K562 (cell line): ENCODE measurements around the gene LMAN2. TPM values are rescaled to one million over a fixed set of nuclear protein-coding genes. Genes with fewer than 3 reads are reported as not detected.

Experiments
- ATAC-seq: fragments of 200-7000 bp; cut with Tn5 transposase; 3 replicates; pipeline ENCODE4 v1.9.1; 2020; ENCODE audit warnings: moderate library complexity
- BruUV-seq: library from RNA; stranded (reverse); fragments of 400-500 nt; replicated peaks from 2 replicates; lab custom pipeline; 2021; lab: Mats Ljungman, UMichigan
- CTCF ChIA-PET: fragments of 300-600 bp; formaldehyde crosslinking; extraction: SDS; loops from one replicate; lab custom pipeline; 2021; ENCODE audit warnings: low intra/inter-chr PET ratio; lab: Yijun Ruan, JAX
- POLR2A ChIA-PET: fragments of 300-600, 350-650 bp; sonication (Branson Sonifier 250); formaldehyde crosslinking; extraction: SDS; loops from one replicate; lab custom pipeline; 2021; ENCODE audit warnings: antibody characterized with exemption, inconsistent platforms; lab: Yijun Ruan, JAX
- DNase-seq, 4 experiments: peaks; one replicate each; pipeline versions ENCODE4 v3.0.0 to v3.0.0-alpha.2; 2011 to 2018; ENCODE audit warnings: low spot score in 3 of 4, mixed read lengths in 3 of 4; ENCODE audit errors: extremely low read depth in 1 of 4
- FAIRE-seq: peaks from 2 replicates; lab custom pipeline; 2011; peaks lifted over from hg19 to GRCh38; lab: Jason Lieb, UNC
- H2AFZ ChIP-seq: 2 replicates; pipeline ENCODE4 v1.6.0; 2011; ENCODE audit warnings: low read depth, low read length, control low read depth, inconsistent platforms
- H3K27ac ChIP-seq: fragments of 200-600 bp; 3 replicates; pipeline ENCODE4 v1.8.0; 2011; ENCODE audit warnings: low read depth, mild to moderate bottlenecking, control low read depth, inconsistent platforms, low read length, moderate library complexity, mixed read lengths; ENCODE audit errors: extremely low read depth
- H3K27me3 ChIP-seq, 2 experiments: fragments of 300-600 bp in 1 of 2; 2 replicates in 1 of 2; 3 replicates in 1 of 2; pipeline versions ENCODE4 v1.6.0 to v1.8.0; 2011; ENCODE audit warnings: inconsistent platforms in 2 of 2, low read length in 2 of 2, mild to moderate bottlenecking in 1 of 2, mixed read lengths in 1 of 2, moderate library complexity in 1 of 2; ENCODE audit not compliant: control insufficient read depth in 2 of 2, insufficient read depth in 2 of 2
- H3K36me3 ChIP-seq: fragments of 300-600 bp; 3 replicates; pipeline ENCODE4 v1.8.0; 2011; ENCODE audit warnings: mild to moderate bottlenecking, low read length, inconsistent platforms; ENCODE audit not compliant: control insufficient read depth, insufficient read depth
- H3K4me1 ChIP-seq, 2 experiments: fragments of 200-600 bp in 1 of 2; replicated peaks in 1 of 2; 2 replicates in 1 of 2; 3 replicates in 1 of 2; pipeline versions ENCODE4 v1.5.1 to v1.8.0; 2011; ENCODE audit warnings: inconsistent platforms in 2 of 2, low read length in 2 of 2, mild to moderate bottlenecking in 1 of 2, mixed read lengths in 1 of 2, moderate library complexity in 1 of 2; ENCODE audit not compliant: control insufficient read depth in 2 of 2, insufficient read depth in 2 of 2
- H3K4me2 ChIP-seq: 2 replicates; pipeline ENCODE4 v1.6.1; 2011; ENCODE audit warnings: low read length, control low read depth, inconsistent platforms, mixed read lengths; ENCODE audit not compliant: insufficient read depth
- H3K4me3 ChIP-seq: fragments of 200-600 bp; sonication (generic), shearing (Covaris generic); 2 replicates; pipeline ENCODE4 v1.5.1; 2016; ENCODE audit warnings: control low read depth, inconsistent platforms
- H3K79me2 ChIP-seq: fragments of 200-600 bp; 3 replicates; pipeline ENCODE4 v1.8.0; 2011; ENCODE audit warnings: low read length, inconsistent platforms; ENCODE audit not compliant: control insufficient read depth, insufficient read depth
- H3K9ac ChIP-seq, 2 experiments: 2 replicates each; pipeline versions ENCODE4 v1.6.0 to v1.6.1; 2011; ENCODE audit warnings: low read depth in 2 of 2, low read length in 2 of 2, control low read depth in 1 of 2, inconsistent platforms in 1 of 2, mild to moderate bottlenecking in 1 of 2, mixed read lengths in 1 of 2; ENCODE audit not compliant: insufficient read depth in 1 of 2
- H3K9me1 ChIP-seq: one replicate; pipeline ENCODE4 v1.6.0; 2011; ENCODE audit warnings: inconsistent platforms, mild to moderate bottlenecking, low read length, moderate library complexity; ENCODE audit not compliant: control insufficient read depth, insufficient read depth
- H3K9me3 ChIP-seq: replicated peaks from 2 replicates; pipeline ENCODE4 v1.5.1; 2011; ENCODE audit warnings: low read depth, low read length, inconsistent platforms; ENCODE audit not compliant: control insufficient read depth, insufficient read depth
- H4K20me1 ChIP-seq: replicated peaks from 2 replicates; pipeline ENCODE4 v1.6.1; 2011; ENCODE audit warnings: low read length, inconsistent platforms, mixed read lengths; ENCODE audit not compliant: control insufficient read depth, insufficient read depth
- CBX1 ChIP-seq: sonication (generic); IDR thresholded peaks from 2 replicates; pipeline ENCODE4 v1.6.1; 2016; ENCODE audit warnings: antibody characterized with exemption, low read depth, mild to moderate bottlenecking
- CHD2 ChIP-seq: IDR thresholded peaks from 2 replicates; pipeline ENCODE4 v1.6.1; 2011; ENCODE audit warnings: low read depth, low read length
- CTBP1 ChIP-seq: fragments of 450-650 bp; IDR thresholded peaks from 2 replicates; pipeline ENCODE4 v1.6.1; 2016; ENCODE audit warnings: borderline replicate concordance
- ESRRA ChIP-seq: fragments of 450-650 bp; IDR thresholded peaks from 2 replicates; pipeline ENCODE4 v1.6.1; 2014; ENCODE audit warnings: low read depth, mild to moderate bottlenecking, moderate library complexity, borderline replicate concordance
- KHSRP ChIP-seq: fragments of 450-650 bp; IDR thresholded peaks from 2 replicates; pipeline ENCODE4 v1.6.1; 2017
- NFRKB ChIP-seq: fragments of 450-650 bp; IDR thresholded peaks from 2 replicates; pipeline ENCODE4 v1.6.1; 2016; ENCODE audit warnings: low read depth
- NR1H2 ChIP-seq: sonication (generic); formaldehyde crosslinking; IDR thresholded peaks from 2 replicates; pipeline ENCODE4 v1.4.0; 2020; ENCODE audit warnings: mild to moderate bottlenecking, missing genetic modification reagents
- U2AF2 ChIP-seq: fragments of 200-400 bp; formaldehyde crosslinking; optimal IDR thresholded peaks from 2 replicates; pipeline ENCODE3; 2017; ENCODE audit warnings: low read depth, mild to moderate bottlenecking, low read length
- ZFP36 ChIP-seq: fragments of 150-350 bp; IDR thresholded peaks from 2 replicates; pipeline ENCODE4 v1.6.1; 2018; ENCODE audit warnings: low read length, low read depth; ENCODE audit not compliant: partially characterized antibody
- ZNF165 ChIP-seq: fragments of 250-450 bp; sonication (Bioruptor Pico); IDR thresholded peaks from 2 replicates; pipeline ENCODE4 v1.4.0; 2020; ENCODE audit warnings: borderline replicate concordance
- WGBS: fragments of 100-300 bp; shearing (Covaris generic); methylation state at CpG from one replicate; pipeline ENCODE4 v1.1.6; 2016; ENCODE audit warnings: low coverage, mixed read lengths; ENCODE audit not compliant: insufficient coverage; ENCODE audit errors: missing lambda C conversion rate; 5-methylcytosine and 5-hydroxymethylcytosine counted together
- in situ Hi-C: fragments of 300-500 bp; cut with MboI; formaldehyde crosslinking; loops from 4 replicates; pipeline ENCODE4 v1.15.0; 2018; ENCODE audit warnings: inconsistent platforms, mixed read lengths
- intact Hi-C: fragments of 100-400 bp; cut with micrococcal nuclease; formaldehyde crosslinking; loops from 2 replicates; pipeline ENCODE4 v1.14.2; 2022
- polyA plus RNA-seq, 8 experiments: library from polyadenylated mRNA; depleted of rRNA in 4 of 8; stranded (reverse) in 5 of 8; unstranded in 3 of 8; fragments of >200 nt; fragmentation: Nextera tagmentation in 2 of 8; fragmentation: Illumina TruSeq in 1 of 8; extraction: Ambion mirVana in 2 of 8; extraction: Trizol in 1 of 8; gene quantifications; 2 replicates each; pipeline versions ENCODE4 v1.2.1 to v1.2.3, GENCODE V29; 2011 to 2014; ENCODE audit warnings: inconsistent platforms in 1 of 8, missing spikeins in 1 of 8
- total RNA-seq, 7 experiments: library from RNA; depleted of rRNA in 6 of 7; stranded (reverse); fragments of >200 nt in 6 of 7; fragmentation: Illumina TruSeq in 2 of 7; extraction: Trizol in 2 of 7; gene quantifications; 2 replicates each; pipeline versions ENCODE4 v1.2.1 to v1.2.3, GENCODE V29; 2011 to 2021; ENCODE audit warnings: low replicate concordance in 1 of 7

LMAN2 gene
- total and polyA plus RNA-seq, 9 of the 15 experiments (the other 6 are each of a cell fraction or from before 2014, with no cell fraction given) = 2.7 to 254 (median 136) TPM

DNA sequence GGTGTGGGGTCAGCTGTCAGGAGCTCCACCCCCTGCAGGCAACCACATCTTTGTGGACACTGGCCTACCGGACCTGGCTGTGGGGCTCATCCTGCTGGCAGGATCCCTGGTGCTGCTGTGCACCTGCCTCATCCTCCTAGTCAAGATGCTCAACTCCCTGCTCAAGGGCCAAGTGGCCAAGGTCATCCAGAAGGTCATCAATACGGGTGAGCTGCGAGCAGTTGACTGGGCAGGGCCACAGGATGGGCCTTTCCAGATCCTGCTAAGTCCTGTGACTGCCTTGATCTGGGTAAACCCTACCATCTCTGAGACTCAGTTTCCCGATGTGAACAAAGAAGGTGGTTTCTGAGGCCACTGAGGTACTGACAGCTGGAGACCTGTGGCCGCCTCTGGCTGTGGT, 42.5 kb upstream of the LMAN2 start:
- intact Hi-C loops (no loop called here), in situ Hi-C loops (loop anchor here (5.0 to 10.0 kb wide), 2 partner anchors 53 to 671 kb away; partner anchors contain the start of gene PRR7)
- TF ChIP-seq U2AF2 = no peak
- no peak for TF ChIP-seq CBX1
- TF ChIP-seq ESRRA = peak; percentile 78; the same call in 1 of the 2 replicates
- no peak for TF ChIP-seq NR1H2 (CRISPR knock-in tag)
- no peaks in the 10 kb centered on the region for H3K9me1 ChIP-seq
- ChIA-PET CTCF (no interaction called here), POLR2A (interaction anchor here (1.1 to 2.5 kb wide), 3 partner anchors 10 to 81 kb away, joined by 3 to 9 read pairs (median 4); no protein-coding TSS in a partner anchor)
- no peak overlapping the region for H3K4me3 ChIP-seq
- H3K27me3 ChIP-seq = peaks cover 2 to 27% of the 10 kb centered on the region in 2 experiments; a peak in 3 of 5 replicates
- no peaks in the 10 kb centered on the region for H3K79me2 ChIP-seq
- no peak overlapping the region for H3K27ac ChIP-seq
- no peak overlapping the region for H3K9ac ChIP-seq
- no peak overlapping the region for H2AFZ ChIP-seq
- ATAC-seq = no peak
- 21% methylated on average over 4 of the region's 5 CpGs for WGBS
- peaks cover 6 to 7% of the 10 kb centered on the region in 2 experiments; a peak in 3 of 5 replicates for H3K4me1 ChIP-seq
- H3K4me2 ChIP-seq = no peak overlapping the region
- BruUV-seq = no TSS peak
- no peaks in the 10 kb centered on the region for H4K20me1 ChIP-seq
- FAIRE-seq = no peak
- H3K36me3 ChIP-seq = no peaks in the 10 kb centered on the region
- DNase-seq = no peak
- no peaks in the 10 kb centered on the region for H3K9me3 ChIP-seq

DNA sequence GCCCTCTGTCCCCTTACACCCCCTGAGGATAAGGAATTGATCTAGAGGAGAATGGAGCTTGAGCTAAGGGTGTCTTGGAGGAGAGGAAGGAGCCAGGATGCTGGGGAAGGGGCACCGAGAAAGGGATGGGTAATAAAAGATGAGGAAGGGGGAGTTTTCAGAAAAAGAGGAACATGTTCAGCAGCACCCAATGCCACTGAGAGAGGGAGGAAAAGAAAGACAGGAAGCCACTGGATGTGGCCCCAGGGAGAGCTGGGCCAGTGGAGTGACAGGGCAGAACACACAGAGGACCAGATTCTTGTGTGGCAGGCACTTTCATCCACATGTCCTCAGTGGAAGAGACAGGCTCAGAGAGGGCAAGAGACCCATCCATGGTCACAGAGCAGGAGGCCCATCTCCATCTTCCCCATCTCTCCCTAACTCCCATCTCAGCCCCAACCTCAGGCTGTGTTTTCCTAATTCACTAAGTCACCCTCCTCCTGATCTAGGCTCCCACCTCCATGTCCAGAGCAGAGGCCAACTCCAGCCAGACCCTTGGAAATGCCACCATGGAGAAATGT, 41.8 kb upstream of the LMAN2 start:
- FAIRE-seq = no peak
- BruUV-seq = no TSS peak
- H4K20me1 ChIP-seq = no peaks in the 10 kb centered on the region

More for the DNA sequence above, 41.8 kb upstream of the LMAN2 start:
- ChIA-PET POLR2A (interaction anchor here (0.6 to 2.5 kb wide), 7 partner anchors 7 to 81 kb away, joined by 3 to 9 read pairs (median 3); partner anchors contain the start of genes GRK6 and PFN3), CTCF (no interaction called here)
- intact Hi-C loops = no loop called here
- H3K4me3 ChIP-seq = no peak overlapping the region
- no peak overlapping the region for H3K4me2 ChIP-seq
- TF ChIP-seq NFRKB = no peak
- no peak for TF ChIP-seq CTBP1
- TF ChIP-seq KHSRP = no peak
- no peak for TF ChIP-seq CHD2
- TF ChIP-seq ZFP36 = peak; percentile 34
- TF ChIP-seq ZNF165 (CRISPR knock-in tag) = no peak
- no peaks in the 10 kb centered on the region for H3K9me3 ChIP-seq
- 23% methylated on average over 1 of the region's 1 CpG for WGBS
- DNase-seq (no peak), ATAC-seq (no peak)
- in situ Hi-C loops = loop anchor here (5.0 to 10.0 kb wide), 2 partner anchors 54 to 672 kb away; partner anchors contain the start of gene PRR7
- no peak overlapping the region; a peak in 1 of 4 replicates for H3K9ac ChIP-seq
- H3K27me3 ChIP-seq = peaks cover 2 to 25% of the 10 kb centered on the region in 2 experiments; a peak in 3 of 5 replicates
- H3K9me1 ChIP-seq = no peaks in the 10 kb centered on the region
- peaks cover 6 to 7% of the 10 kb centered on the region in 2 experiments; a peak in 3 of 5 replicates for H3K4me1 ChIP-seq
- H2AFZ ChIP-seq = no peak overlapping the region
- H3K36me3 ChIP-seq = no peaks in the 10 kb centered on the region
- H3K27ac ChIP-seq = no peak overlapping the region
- H3K79me2 ChIP-seq = no peaks in the 10 kb centered on the region
